Omental fat pad (tissue), 4 donors: Measurements from ENCODE around the gene KCTD8. TPM values are rescaled to one million over a fixed set of nuclear protein-coding genes. Genes with fewer than 3 reads are reported as not detected.

Source experiments
- ATAC-seq: fragments of 150-250 bp; one replicate; pipeline ENCODE4 v1.9.1; 2016; ENCODE audit warnings: mild to moderate bottlenecking, moderate library complexity; ENCODE audit not compliant: low FRiP score
- DNase-seq: peaks from one replicate; pipeline ENCODE4 v3.0.0-alpha.2; 2019; ENCODE audit warnings: low spot score
- CTCF ChIP-seq, 3 donors: fragments of 450-650 bp; IDR thresholded peaks; one replicate each; pipeline ENCODE4 v1.5.1; 2016 to 2017; ENCODE audit warnings: antibody characterized with exemption in 3 of 3, mild to moderate bottlenecking in 3 of 3, moderate library complexity in 2 of 3
- total RNA-seq, 4 donors: library from RNA; depleted of rRNA; stranded (reverse); fragments of >200 nt; gene quantifications; one replicate each; pipeline ENCODE4 v1.1.0, GENCODE V29; 2016

KCTD8 gene
- total RNA-seq, 4 donors from 2014 or later: 1.3 to 14.3 (median 4.8) TPM

- no peak for TF ChIP-seq CTCF (IDR thresholded peaks at IDR 0.05)
- ATAC-seq (no peak), DNase-seq (no peak)
These were observed 105.8 kb downstream of the KCTD8 start for GRCh38 chr4:44342800-44343199.

- DNase-seq (no peak), ATAC-seq (peak; percentile 95)
- no peak for TF ChIP-seq CTCF (IDR thresholded peaks at IDR 0.05)
These were observed 121.9 kb downstream of the KCTD8 start for GRCh38 chr4:44326741-44327140.

- DNase-seq (no peak), ATAC-seq (no peak)
- no peak for TF ChIP-seq CTCF (IDR thresholded peaks at IDR 0.05)
These were observed 127.8 kb downstream of the KCTD8 start for GRCh38 chr4:44320833-44321232.

- DNase-seq: no peak
- no peak for TF ChIP-seq CTCF (IDR thresholded peaks at IDR 0.05)
- ATAC-seq: no peak
These were observed 129.5 kb downstream of the KCTD8 start for GRCh38 chr4:44319129-44319528.

- no peak for TF ChIP-seq CTCF (IDR thresholded peaks at IDR 0.05)
- ATAC-seq (peak; percentile 41), DNase-seq (no peak)
These were observed 134.9 kb downstream of the KCTD8 start for GRCh38 chr4:44313702-44314101.

- TF ChIP-seq CTCF (IDR thresholded peaks at IDR 0.05): no peak
- no peak for ATAC-seq
These were observed 161.1 kb downstream of the KCTD8 start for GRCh38 chr4:44287505-44287904.

GRCh38 chr4:44279469-44279868 is 169.1 kb downstream of the KCTD8 start:
- no peak for ATAC-seq
- no peak for DNase-seq
- no peak for TF ChIP-seq CTCF (IDR thresholded peaks at IDR 0.05)

More at GRCh38 chr4:44287505-44287904, 161.1 kb downstream of the KCTD8 start:
- DNase-seq: no peak
